Skeletal muscle tissue (tissue), 4 donors: Measurements from ENCODE around the gene KCNK15. TPM values are rescaled to one million over a fixed set of nuclear protein-coding genes. Genes with fewer than 3 reads are reported as not detected.
"Not testable (repeated sequence)": the region's sequence is repeated elsewhere in the genome, so short reads cannot be mapped to it uniquely, and the experiment has no call there.

Experiments
- H3K27ac ChIP-seq: one replicate; pipeline ENCODE4 v1.7.0; 2013; ENCODE audit warnings: mild to moderate bottlenecking, low read depth, low read length, inconsistent platforms
- H3K27me3 ChIP-seq, 3 donors: one replicate each; pipeline ENCODE4 v1.7.0; 2013; ENCODE audit warnings: low read length in 3 of 3; ENCODE audit not compliant: control insufficient read depth in 3 of 3, insufficient read depth in 3 of 3
- H3K36me3 ChIP-seq, 3 donors: one replicate each; pipeline ENCODE4 v1.7.0; 2013; ENCODE audit warnings: low read length in 3 of 3; ENCODE audit not compliant: control insufficient read depth in 3 of 3, insufficient read depth in 3 of 3
- H3K4me1 ChIP-seq, 3 donors: one replicate each; pipeline ENCODE4 v1.7.0; 2013; ENCODE audit warnings: low read length in 3 of 3, mild to moderate bottlenecking in 3 of 3; ENCODE audit not compliant: control insufficient read depth in 3 of 3, insufficient read depth in 3 of 3
- H3K4me3 ChIP-seq, 3 donors: one replicate each; pipeline ENCODE4 v1.7.0; 2013; ENCODE audit warnings: low read length in 3 of 3
- H3K9ac ChIP-seq, 3 donors: one replicate each; pipeline ENCODE4 v1.7.0; 2013; ENCODE audit warnings: low read length in 3 of 3, mild to moderate bottlenecking in 3 of 3, moderate library complexity in 2 of 3, low read depth in 1 of 3
- H3K9me3 ChIP-seq, 3 donors: one replicate each; pipeline ENCODE4 v1.7.0; 2013; ENCODE audit warnings: low read length in 3 of 3; ENCODE audit not compliant: control insufficient read depth in 3 of 3
- total RNA-seq: library from RNA; depleted of rRNA; stranded (reverse); fragments of >200 nt; gene quantifications from one replicate; pipeline ENCODE4 v1.2.3, GENCODE V29; 2014
- donor health status: Osteomylitis.

The KCNK15 gene
- total RNA-seq, 1 donor from 2014 or later: under 0.01 TPM

- Histone ChIP-seq H3K27me3 (peaks cover 3 to 16% (median 7%) of the 10 kb centered on the region in 3 donors), H3K27ac (no peak overlapping the region), H3K4me1 (peaks cover 0 to under 1% (median 0%) of the 10 kb centered on the region in 3 donors), H3K9me3 (peaks cover 0 to 2% (median 0%) of the 10 kb centered on the region in 3 donors), H3K36me3 (no peaks in the 10 kb centered on the region), H3K9ac (no peak overlapping the region), H3K4me3 (no peak overlapping the region)
These were observed 10.5 kb downstream of the KCNK15 start for GRCh38 chr20:44756011-44756688.

- Histone ChIP-seq H3K9ac (no peak overlapping the region), H3K4me3 (no peak overlapping the region), H3K36me3 (no peaks in the 10 kb centered on the region), H3K27ac (no peak overlapping the region), H3K9me3 (peaks cover 0 to 2% (median 0%) of the 10 kb centered on the region in 3 donors), H3K4me1 (peaks cover 0 to 3% (median 0%) of the 10 kb centered on the region in 3 donors), H3K27me3 (peaks cover 0 to 13% (median 1%) of the 10 kb centered on the region in 3 donors)
These were observed 11.3 kb downstream of the KCNK15 start for GRCh38 chr20:44756956-44757355.

- H3K27me3 ChIP-seq: peaks cover 0 to 6% (median 0%) of the 10 kb centered on the region in 3 donors
- peaks cover 2 to 3% (median 3%) of the 10 kb centered on the region in 3 donors for H3K4me1 ChIP-seq
- H3K9ac ChIP-seq: no peak overlapping the region
- H3K36me3 ChIP-seq: no peaks in the 10 kb centered on the region
- peaks cover 0 to 2% (median 0%) of the 10 kb centered on the region in 3 donors for H3K9me3 ChIP-seq
- no peak overlapping the region for H3K27ac ChIP-seq
- H3K4me3 ChIP-seq: no peak overlapping the region
These were observed 12.8 kb downstream of the KCNK15 start for GRCh38 chr20:44758247-44759101.

- Histone ChIP-seq H3K4me3 (no peak overlapping the region), H3K36me3 (no peaks in the 10 kb centered on the region), H3K27me3 (peaks cover 0 to 6% (median 0%) of the 10 kb centered on the region in 3 donors), H3K27ac (no peak overlapping the region), H3K9ac (no peak overlapping the region), H3K9me3 (peaks cover 0 to 2% (median 0%) of the 10 kb centered on the region in 3 donors), H3K4me1 (peaks cover 2 to 3% (median 3%) of the 10 kb centered on the region in 3 donors)
These were observed 13.9 kb downstream of the KCNK15 start for GRCh38 chr20:44759595-44759994.

- Histone ChIP-seq H3K4me3 (no peak overlapping the region), H3K9ac (no peak overlapping the region), H3K27me3 (peaks cover 0 to 6% (median 5%) of the 10 kb centered on the region in 3 donors), H3K36me3 (no peaks in the 10 kb centered on the region), H3K4me1 (peaks cover 2 to 3% (median 3%) of the 10 kb centered on the region in 3 donors), H3K27ac (no peak overlapping the region), H3K9me3 (peaks cover 0 to 2% (median 0%) of the 10 kb centered on the region in 3 donors)
These were observed 15.8 kb downstream of the KCNK15 start for GRCh38 chr20:44761423-44761822.

GRCh38 chr20:44762466-44763140, 16.9 kb downstream of the KCNK15 start:
- peaks cover 2 to 3% (median 3%) of the 10 kb centered on the region in 3 donors for H3K4me1 ChIP-seq
- no peak overlapping the region for H3K9ac ChIP-seq
- peak overlapping the region; percentile 75 for H3K27ac ChIP-seq

GRCh38 chr20:44763798-44764197, 18.1 kb downstream of the KCNK15 start:
- not testable (repeated sequence) for H3K4me1 ChIP-seq, H3K4me3 ChIP-seq, H3K9ac ChIP-seq, H3K27ac ChIP-seq, H3K9me3 ChIP-seq, H3K36me3 ChIP-seq
- H3K27me3 ChIP-seq: peaks cover 0 to 12% (median 8%) of the 10 kb centered on the region in 3 donors

More at GRCh38 chr20:44762466-44763140, 16.9 kb downstream of the KCNK15 start:
- Histone ChIP-seq H3K4me3 (no peak overlapping the region), H3K36me3 (no peaks in the 10 kb centered on the region), H3K27me3 (peaks cover 0 to 5% (median 2%) of the 10 kb centered on the region in 3 donors), H3K9me3 (peaks cover 0 to 2% (median 0%) of the 10 kb centered on the region in 3 donors)

- Histone ChIP-seq H3K4me1 (peaks cover 2 to 3% (median 3%) of the 10 kb centered on the region in 3 donors), H3K9me3 (peaks cover 0 to 2% (median 0%) of the 10 kb centered on the region in 3 donors), H3K36me3 (no peaks in the 10 kb centered on the region), H3K27ac (no peak overlapping the region), H3K27me3 (peaks cover 1 to 14% (median 12%) of the 10 kb centered on the region in 3 donors), H3K9ac (no peak overlapping the region), H3K4me3 (no peak overlapping the region)
These were observed 19.4 kb downstream of the KCNK15 start for GRCh38 chr20:44765091-44765490.

GRCh38 chr20:44765701-44766347, 20.2 kb downstream of the KCNK15 start:
- peaks cover 2 to 3% (median 3%) of the 10 kb centered on the region in 3 donors for H3K4me1 ChIP-seq
- H3K27me3 ChIP-seq: peaks cover 5 to 17% (median 12%) of the 10 kb centered on the region in 3 donors
- no peak overlapping the region for H3K27ac ChIP-seq
- no peaks in the 10 kb centered on the region for H3K36me3 ChIP-seq
- no peak overlapping the region for H3K4me3 ChIP-seq
- no peak overlapping the region for H3K9ac ChIP-seq
- H3K9me3 ChIP-seq: no peaks in the 10 kb centered on the region
